GM04503 (cell line): ENCODE data around the gene KRT4.

Experiments used
- DNase-seq: peaks from one replicate; pipeline ENCODE4 v3.0.0-alpha.2; 2012; ENCODE audit warnings: low read depth

KRT4 gene

DNA sequence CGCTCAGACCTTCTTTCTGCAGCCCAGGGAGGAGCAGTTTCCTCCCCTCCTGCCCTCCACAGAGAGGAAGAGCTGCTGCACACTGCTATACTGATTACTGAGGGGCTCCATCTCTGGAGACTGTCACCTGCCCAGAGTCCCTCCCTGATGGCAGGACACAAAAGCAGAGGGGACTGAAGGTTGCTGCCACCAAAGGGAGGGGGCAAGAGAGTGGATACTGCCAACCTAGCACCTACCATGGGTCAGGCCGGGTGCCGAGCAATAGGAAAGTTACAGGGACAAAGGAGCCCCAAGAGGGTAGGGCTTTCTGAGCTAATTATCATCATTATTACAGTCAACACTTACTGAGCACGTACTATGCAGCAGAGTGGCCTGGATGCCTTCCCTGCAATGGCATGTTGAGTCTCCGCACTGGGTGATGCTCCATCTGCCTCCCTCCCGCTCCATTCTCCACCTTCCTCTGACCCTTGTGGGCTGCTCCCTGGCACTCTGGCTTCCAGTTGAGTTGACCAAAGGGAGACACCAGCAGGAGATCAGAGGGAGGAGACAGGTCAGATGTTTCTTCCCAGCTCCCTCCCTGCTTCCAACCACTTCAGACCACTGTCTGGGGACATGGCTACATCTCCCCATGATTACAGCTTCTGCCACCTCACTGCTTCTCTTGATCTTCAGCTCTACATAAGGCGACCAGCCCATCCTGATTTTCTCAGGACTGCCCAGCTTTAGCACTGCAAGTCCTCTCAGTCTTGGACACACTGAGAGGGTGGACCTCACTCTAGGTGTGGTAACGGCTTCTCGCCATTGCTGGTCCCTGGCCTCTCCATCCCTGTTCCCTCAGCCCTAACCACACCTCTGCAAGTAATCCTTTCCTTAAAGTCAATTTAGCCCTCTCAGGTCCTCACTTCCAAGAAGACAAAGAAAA is 22.8 kb upstream of the KRT4 start:
- DNase-seq, result no peak

GRCh38 chr12:52836042-52836466 is 22.1 kb upstream of the KRT4 start:
- no peak for DNase-seq

- no peak for DNase-seq
These were observed 21.5 kb upstream of the KRT4 start for GRCh38 chr12:52835271-52836041.

DNA sequence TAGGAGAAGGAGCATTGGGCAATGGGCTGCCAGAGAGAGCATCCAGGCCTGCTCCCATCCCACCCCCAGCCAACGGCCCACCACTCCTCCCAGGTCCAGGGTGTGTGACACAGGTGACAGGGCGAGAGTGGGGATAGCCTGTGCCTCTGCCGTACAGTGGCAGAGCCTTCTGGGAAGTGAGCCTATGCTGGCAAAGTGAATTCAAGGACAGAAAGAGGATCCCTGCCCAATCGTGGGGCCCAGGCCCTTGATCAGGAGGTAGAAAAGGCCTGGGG is 20.7 kb upstream of the KRT4 start:
- no peak for DNase-seq

DNA sequence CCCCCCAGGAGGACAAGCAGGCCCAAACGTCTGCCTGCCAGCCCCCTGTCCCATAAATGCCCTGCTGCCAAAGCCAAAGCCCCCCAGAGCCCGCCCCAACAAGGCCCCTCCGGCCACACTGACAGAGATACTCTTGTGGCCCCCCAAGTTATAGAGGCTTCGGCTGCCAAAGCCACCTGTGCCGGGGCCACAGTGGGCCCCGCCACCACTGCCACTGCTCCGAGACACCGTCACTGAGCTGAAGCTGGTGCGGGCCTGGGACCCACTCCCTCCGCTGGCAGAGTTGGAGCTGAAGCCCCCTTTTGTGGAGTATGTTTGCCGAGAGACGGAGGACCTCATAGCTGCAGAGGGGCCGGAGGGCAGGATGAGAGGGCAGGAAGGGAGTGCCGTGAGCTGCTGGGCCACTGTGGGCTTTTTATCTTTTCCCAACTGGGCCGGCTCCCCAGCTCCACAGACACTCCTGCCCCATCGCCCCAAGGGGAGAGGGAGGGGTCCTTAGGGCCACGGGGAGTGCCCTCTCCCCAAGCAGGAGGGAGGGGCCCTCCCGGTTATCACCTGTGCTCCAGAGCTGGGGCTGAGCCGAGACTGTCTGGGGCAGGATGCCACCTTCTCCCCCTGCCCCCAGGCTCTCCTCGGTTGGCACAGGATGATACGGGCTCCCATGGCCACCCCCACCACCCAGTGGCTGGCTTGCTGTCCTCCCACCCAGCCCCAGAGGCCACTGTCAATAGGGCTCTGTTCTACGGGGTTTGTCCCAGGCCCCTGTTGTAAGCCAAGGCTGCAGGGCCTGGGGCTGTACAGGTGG is 20.2 kb upstream of the KRT4 start, which contains the start of gene KRT79:
KRT79 (minus strand) TSS at position 390 of the 805 bp plus-strand sequence; CDS start at position 339, 51 bp downstream.
- DNase-seq, result no peak

DNA sequence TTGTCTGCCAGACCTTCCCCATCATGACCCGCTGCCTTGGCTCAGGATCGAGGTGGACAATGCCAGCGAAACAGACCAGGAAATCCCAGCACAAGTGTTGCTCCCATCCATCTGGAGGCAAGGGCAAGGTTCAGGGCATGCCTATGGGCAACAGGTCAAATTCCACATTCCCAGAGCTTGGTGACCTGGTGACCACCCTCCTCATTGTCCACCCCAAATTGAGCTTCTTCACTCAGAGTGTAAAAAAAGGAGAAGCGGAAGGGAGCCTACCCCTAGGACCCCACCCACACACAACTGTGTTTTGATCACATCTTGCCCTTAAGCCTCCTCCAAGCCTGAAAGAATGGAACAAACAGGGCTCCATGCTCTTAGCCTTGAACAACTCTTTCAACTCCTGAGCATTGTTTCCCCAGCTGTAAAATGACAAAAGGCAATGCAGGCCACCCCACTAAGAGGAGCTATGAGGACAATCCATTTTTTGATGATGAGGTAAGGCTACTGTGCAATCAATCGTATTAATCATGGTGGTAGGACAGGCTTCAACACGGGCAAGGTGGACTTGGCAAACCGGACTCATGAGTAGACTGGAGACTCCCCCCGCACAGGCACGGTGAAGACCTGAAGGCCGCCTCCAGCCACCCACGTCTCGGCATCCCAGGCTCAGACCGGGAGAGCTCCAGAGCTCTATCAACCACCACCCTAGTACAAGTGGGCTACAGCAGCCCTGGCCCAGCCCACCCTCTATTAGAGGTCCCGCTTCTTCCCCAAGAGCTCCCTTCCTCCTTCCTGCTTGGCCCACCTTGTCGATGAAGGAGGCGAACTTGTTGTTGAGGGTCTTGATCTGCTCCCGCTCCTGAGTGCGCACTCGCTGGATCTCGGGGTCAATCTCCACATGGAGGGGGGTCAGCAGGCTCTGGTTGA is 19.3 kb upstream of the KRT4 start:
- no peak for DNase-seq

- no peak for DNase-seq
These were observed 18.5 kb upstream of the KRT4 start for GRCh38 chr12:52832451-52832850.

DNA sequence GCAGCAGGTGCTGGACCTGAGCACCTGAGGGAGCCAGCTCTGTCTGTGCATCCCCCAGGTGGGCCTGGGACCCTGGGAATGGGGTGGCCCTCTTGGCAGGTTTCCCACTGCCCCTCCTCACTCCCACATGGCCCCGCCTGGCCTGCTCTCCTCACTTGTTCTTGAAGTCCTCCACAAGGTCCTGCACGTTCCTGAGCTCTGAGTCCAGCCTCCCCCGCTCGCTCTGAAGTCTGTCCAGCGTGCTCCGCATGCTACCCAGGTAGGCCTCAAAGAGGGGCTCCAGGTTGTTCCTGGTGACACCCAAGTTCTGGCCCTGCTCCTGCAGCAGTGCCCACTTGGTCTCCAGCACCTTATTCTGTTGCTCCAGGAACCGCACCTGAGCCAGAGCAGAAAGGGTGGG is 17.3 kb upstream of the KRT4 start:
- no peak for DNase-seq

DNA sequence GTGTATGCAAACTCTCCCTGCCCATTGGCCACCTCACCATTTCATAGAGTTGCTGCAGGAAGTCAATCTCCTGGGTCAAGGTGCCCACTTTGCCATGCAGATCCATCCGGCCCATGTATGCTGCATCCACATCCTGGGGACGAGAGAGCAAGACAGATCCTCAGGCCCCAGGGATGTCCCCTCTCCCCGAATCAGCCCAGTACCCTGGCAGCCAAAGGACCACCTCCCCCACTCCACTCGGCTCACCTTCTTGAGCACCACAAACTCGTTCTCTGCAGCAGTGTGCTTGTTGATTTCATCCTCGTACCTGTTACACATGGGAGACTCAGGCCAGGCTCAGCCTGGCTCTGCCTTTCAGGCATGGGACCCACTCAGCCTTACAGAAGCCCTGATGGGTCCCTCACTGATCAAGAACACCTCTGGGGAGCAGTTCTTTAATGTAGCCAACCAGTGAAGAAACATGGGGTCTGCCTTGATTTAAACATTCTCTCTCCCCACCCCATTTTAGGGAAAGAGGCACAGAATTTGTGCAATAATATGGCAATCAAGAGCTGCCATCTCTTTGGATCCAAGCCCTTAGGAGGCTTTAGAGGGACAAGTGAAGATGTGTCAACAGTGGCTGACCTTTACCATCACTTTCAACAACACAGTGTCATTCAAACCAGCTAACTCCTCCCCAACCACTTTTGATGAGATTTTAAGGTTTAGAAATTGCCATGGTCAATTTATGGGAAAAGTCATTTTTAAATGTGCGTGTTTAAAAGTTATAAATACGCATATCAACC is 16.3 kb upstream of the KRT4 start:
- DNase-seq, result no peak

- DNase-seq, result no peak
These were observed 14.7 kb upstream of the KRT4 start for GRCh38 chr12:52828591-52829021.

DNA sequence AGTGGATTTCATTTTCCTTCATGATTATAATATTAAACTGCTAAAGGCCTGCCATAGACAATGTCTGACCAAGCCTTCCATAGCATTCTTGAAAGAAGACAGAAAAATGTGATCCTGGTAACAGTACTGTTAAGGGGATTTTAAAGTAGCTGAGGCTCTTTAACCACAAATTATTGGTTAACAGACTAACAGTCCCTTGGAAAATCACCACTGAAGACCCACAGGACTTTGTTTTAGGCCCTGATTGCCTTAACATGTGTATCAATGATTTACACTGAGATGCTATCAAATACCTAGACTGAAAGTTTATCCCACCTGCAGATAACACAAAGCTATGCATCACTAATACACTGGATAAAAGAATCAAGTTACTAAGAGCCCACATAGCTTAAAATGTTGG is 14.2 kb upstream of the KRT4 start:
- DNase-seq, result no peak

- no peak for DNase-seq
These were observed 13.7 kb upstream of the KRT4 start for GRCh38 chr12:52827499-52828090.

GRCh38 chr12:52826611-52827498 is 12.9 kb upstream of the KRT4 start:
- no peak for DNase-seq

DNA sequence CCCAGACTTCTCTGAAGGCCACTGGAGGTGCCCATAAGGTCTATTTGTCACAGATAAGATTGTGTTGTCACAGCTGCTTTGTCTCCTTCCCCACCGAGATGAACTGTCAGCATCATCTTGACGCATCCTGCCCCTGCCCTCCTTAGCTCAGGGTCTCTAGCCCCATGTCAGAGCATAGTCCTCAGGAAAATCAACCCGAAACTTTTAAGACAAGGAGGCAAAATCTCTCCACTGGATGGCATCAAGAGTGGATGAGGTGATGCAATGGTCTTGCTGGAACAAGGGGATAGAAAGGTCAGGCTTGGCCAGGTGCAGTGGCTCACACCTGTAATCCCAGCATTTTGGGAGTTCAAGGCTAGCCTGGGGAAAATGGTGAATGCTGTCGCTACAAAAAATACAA is 12.0 kb upstream of the KRT4 start:
- no peak for DNase-seq

DNA sequence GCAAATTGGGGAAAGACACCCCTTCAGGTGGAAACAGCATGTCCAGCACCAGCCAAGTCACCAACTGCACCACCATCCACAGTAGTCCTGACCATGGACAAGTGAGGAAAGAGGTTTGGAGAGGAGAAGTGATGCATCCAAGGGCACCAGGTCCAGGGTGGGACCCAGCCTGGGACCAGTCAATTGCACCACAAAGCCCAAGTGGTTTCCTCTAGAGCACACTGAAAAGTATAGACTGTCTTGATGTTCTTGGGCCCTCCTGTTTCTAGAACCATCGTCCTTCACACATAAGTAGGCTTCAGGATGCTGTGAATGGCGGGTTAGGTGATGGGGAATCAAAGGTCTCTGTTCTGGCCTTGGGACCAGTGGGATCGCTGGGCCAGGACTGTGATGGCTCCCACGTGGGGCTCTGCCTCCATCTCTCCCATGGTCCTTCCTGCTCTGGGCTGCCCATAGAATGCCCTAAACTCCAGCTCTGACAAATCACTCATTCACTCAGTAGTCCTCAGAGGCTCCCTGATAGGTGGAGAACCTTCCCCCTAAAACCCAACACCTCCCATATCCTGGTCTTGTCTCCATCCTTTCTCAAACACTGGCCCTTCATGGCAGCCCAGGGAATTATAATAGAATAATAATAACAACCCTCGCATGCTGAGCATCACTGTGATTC is 11.0 kb upstream of the KRT4 start:
- DNase-seq, result no peak

GRCh38 chr12:52823761-52824450 is 10.0 kb upstream of the KRT4 start:
- no peak for DNase-seq

DNA sequence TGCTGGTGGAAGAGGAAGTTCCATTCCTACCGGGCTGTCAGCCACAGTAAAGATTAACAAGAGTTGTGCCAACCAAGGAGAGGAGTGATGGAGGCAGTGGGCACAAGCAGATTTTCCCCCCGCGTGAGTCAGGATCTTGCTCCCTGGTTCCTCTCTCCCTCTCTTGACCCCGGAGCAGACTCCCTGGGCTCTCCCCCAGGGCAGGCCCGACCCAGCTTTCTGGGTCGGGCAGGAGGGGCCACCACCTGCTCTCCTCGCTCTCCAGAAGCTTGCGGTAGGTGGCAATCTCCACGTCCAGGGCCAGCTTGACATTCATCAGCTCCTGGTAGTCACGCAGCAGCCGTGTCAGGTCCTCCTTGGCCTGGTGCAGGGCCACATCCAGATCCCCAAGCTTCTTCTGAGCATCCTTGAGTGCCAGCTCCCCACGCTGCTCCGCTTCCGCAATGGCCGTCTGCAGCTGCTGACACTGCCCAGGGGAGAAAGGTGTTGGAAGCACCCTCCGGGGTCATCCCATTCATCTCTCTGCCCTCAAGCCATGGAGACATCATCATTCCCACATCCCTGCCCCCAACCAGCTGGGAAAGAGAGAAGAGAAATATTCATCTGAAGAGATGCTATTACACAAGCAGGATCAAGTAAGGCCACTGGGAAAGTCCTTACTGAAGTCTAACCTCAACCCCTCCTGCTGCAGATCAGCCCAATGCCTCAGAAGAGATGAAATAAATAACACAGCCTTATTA is 9.0 kb upstream of the KRT4 start:
- no peak for DNase-seq
